ENCODE data around the gene NSL1.
"Not testable (repeated sequence)": the region's sequence is repeated elsewhere in the genome, so short reads cannot be mapped to it uniquely, and the experiment has no call there.

NSL1 gene

DNA sequence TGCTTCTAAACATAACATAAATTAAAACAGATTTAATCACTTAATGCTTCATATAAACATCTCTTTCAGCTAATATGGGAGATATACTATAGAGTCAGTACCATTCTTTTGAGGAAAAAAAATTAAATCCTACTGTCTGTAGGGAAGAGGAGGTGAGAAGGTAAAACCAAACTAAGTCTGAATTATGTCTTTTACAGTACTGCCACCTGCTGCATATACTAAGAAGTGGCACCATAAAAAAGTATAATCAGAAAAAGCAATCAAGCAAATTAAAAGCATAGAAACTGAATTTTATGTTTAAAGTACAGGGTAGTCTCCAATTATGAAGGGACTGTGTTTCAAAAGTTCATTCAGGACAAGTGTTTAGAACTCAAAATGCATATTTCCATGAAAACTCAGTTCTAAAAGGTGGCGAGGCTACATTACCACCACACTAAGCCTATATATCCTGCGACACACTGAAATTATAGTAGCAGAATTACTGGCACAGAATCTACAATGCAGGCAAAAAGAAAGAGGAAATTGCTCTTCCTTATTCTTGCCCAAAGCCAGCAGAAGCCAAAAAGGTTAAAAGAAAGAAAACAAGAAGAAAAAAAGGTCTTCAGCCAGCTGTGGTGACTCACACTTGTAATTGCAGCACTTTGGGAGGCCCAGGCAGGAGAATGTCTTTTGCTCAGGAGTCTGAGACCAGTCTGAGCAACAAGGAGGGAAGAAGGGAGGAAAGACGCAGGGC lies 9.0 kb downstream of the NSL1 start:
- DNase-seq (ENCODE audit: low read depth, low spot score) = no peak

- no peak for DNase-seq (ENCODE audit: low read depth, low spot score)
These were observed 10.4 kb downstream of the NSL1 start for GRCh38 chr1:212781225-212781624.

- DNase-seq (ENCODE audit: low read depth, low spot score) = no peak
These were observed 10.8 kb downstream of the NSL1 start for GRCh38 chr1:212780759-212781158.

GRCh38 chr1:212779086-212779485 lies 12.5 kb downstream of the NSL1 start:
- not testable (repeated sequence) for DNase-seq (ENCODE audit: low read depth, low spot score)

DNA sequence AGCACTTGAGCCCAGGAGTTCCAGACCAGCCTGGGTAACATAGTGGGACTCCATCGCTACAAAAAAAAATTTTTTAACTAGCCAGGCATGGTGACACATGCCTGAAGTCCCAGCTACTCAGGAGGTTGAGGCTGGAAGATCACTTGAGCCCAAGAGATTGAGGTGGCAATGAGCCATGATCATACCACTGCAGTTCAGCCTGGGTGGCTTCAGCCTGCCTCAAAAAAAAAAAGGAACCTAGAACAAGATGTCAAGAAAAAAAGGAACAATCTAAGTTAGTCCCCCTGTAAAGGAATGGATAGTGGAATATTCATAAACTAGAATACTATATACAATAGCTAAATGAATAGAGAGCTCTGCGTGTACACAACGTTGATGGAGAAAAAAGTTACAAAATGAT lies 14.4 kb downstream of the NSL1 start:
- DNase-seq (ENCODE audit: low read depth, low spot score) = no peak

- DNase-seq (ENCODE audit: low read depth, low spot score) = no peak
These were observed 16.3 kb downstream of the NSL1 start for GRCh38 chr1:212775241-212775640.

GRCh38 chr1:212774584-212774983 lies 17.0 kb downstream of the NSL1 start:
- DNase-seq (ENCODE audit: low read depth, low spot score) = no peak

- no peak for DNase-seq (ENCODE audit: low read depth, low spot score)
These were observed 18.6 kb downstream of the NSL1 start for GRCh38 chr1:212773011-212773410.

GRCh38 chr1:212771341-212771740 lies 20.2 kb downstream of the NSL1 start:
- no peak for DNase-seq (ENCODE audit: low read depth, low spot score)

DNA sequence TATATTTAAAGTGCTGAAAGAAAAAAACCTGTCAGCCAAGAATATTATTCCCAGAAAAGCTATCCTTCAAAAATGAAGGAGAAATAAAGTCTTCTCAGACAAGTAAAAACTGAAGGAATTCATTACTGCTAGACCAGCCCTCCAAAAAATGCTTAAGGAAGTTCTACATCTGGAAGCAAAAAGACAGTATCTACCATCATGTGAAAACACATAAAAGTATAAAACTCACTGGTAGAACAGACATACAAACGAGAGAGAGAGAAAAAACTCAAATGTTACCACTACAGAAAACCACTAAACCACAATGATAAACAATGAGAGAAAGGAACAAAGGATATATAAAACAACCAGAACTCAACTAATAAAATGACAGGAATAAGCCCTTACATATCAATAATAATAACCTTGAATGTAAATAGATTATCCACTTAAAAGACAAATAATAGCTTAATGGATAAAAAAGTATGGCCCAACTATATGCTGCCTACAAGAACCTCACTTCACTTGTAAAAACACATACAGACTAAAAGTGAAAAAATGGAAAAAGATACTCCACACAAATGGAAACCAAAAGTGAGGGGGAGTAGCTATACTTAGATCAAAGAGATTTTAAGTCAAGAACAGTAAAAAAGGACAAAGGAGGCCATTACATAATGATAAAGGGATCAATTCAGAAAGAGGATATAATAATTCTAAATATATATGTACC lies 22.0 kb downstream of the NSL1 start:
- DNase-seq (ENCODE audit: low read depth, low spot score) = no peak

DNA sequence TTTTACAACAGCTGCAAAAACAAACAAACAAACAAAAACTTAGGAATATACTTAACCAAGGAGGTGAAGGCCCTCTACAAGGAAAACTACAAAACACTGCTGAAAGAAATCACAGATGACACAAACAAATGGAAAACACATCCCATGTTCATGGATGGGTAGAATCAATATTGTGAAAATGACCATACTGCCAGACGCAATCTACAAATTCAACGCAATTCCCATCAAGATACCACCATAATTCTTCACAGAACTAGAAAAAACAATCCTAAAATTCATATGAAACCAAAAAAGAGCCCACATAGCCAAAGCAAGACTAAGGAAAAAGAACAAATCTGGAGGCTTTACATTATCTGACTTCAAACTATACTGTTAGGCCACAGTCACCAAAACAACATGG lies 24.8 kb downstream of the NSL1 start:
- DNase-seq (ENCODE audit: low read depth, low spot score) = not testable (repeated sequence)

DNA sequence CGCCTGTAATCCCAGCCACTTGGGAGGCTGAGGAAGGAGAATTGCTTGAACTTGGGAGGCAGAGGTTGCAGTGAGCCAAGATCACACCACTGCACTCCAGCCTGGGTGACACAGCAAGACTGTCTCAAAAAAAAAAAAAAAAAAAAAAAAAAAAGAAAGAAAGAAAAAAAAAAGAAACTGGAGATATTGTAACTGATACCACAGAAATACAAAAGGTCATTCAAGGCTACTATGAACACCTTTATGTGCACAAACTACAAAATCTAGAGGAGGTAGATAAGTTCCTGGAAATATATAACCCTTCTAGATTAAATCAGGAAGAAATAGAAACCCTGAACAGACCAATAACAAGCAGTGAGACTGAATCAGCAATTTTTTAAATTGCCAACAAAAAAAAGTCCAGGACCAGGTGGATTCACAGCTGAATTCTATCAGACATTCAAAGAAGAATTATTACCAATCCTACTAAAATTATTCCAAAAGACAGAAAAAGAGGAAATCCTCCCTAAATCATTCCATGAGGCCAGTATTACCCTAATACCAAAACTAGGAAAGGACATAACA lies 26.8 kb downstream of the NSL1 start:
- not testable (repeated sequence) for DNase-seq (ENCODE audit: low read depth, low spot score)

- no peak for DNase-seq (ENCODE audit: low read depth, low spot score)
These were observed 28.7 kb downstream of the NSL1 start for GRCh38 chr1:212762839-212763238.

GRCh38 chr1:212762234-212762633 lies 29.3 kb downstream of the NSL1 start:
- no peak for DNase-seq (ENCODE audit: low read depth, low spot score)

GRCh38 chr1:212760126-212760823 lies 31.3 kb downstream of the NSL1 start:
- DNase-seq (ENCODE audit: low read depth, low spot score) = no peak

GRCh38 chr1:212759683-212760082 lies 31.9 kb downstream of the NSL1 start:
- no peak for DNase-seq (ENCODE audit: low read depth, low spot score)

- no peak for DNase-seq (ENCODE audit: low read depth, low spot score)
These were observed 36.9 kb downstream of the NSL1 start for GRCh38 chr1:212754680-212755079.

DNA sequence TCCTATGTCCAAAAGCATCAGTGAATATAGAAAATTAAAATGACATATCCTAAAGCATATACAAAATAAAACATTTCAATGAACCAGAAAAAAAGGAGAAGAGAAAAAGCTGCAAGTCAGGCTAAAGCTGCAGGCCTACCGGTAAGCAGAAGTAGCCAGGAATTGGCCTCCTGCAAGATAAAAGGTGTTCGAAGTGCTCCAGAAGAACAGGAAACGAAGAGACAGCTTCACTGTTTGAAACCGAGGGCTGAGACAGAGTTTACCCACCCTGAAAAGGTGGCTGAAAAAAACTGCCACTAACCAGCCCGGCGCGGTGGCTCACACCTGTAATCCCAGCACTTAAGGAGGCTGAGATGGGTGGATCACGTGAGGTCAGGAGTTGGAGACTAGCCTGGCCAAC lies 37.4 kb downstream of the NSL1 start:
- no peak for DNase-seq (ENCODE audit: low read depth, low spot score)

DNA sequence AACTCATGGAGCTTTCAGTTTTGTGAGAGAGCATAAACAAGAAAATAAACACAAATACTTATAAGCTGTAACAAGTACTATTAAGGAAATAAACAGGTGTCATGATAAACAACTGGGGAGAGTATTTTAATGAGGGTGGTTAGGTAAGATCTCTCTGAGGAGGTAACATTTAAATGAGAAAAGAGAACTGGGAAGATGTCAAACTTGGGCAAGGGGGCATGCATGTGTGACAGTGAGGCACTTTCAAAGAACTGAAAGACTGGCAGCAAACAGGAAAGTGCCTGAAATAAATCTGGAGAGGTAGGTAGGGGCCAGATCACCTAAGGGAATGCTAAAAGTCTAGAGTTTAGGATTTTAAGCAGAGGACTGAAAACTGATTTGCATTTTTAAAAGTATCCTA lies 37.8 kb downstream of the NSL1 start:
- DNase-seq (ENCODE audit: low read depth, low spot score) = no peak

DNA sequence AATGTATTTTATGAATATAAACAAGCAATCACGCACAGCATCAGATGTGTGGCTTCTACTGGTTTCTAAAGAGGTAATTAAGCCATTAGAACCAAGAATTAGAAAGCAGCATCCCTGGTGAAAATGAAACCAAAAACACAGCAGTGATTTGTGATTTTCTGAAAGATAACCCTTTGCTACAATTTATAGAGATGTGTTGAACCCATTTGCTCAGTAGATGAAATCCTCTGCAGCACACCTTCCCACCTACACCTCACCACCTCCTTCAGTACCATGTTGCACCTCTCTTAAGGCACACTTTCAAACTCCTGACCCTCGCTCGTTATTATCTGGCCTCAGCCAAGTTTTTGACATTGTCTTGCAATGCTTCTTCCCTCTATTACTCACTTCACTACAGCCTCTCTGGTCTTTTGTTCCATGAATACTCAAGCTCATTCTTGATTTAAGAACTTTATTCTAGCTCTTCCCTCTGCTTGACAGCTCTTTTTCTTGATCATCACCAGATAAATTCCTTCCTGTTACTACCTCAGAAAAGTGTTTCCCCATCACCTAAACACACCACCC lies 38.6 kb downstream of the NSL1 start:
- no peak for DNase-seq (ENCODE audit: low read depth, low spot score)

DNA sequence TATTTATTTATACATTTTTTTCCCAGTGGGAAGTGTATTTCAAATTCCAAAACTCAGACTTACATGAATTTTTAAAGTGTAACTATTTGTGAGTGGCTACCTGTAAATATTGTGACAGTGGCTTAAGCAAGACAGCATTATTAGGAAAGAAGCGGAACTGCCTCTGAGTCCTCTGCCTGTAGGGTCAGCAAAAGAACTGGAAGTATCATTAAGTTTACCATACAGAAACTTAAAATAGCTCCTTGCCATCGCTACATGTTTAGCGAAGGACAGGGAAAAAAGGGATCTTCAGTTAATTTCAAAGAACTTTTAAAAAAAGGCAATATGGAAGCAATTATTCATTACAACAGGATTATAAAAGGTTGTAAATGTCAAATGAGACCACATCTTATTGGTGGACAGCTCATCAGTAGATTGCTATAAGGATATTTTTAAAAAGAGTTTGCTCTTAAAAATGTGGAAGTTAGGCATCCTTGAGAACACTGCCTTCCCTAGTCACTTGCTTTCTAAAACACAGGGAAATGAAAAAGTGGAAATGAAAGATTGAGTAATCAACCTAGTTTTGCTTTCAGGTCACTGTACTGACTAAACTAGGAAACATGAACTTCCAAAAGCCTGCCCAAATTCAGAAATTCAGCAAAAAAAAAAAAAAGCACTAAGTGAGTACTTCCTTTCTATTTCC lies 39.2 kb downstream of the NSL1 start:
- no peak for DNase-seq (ENCODE audit: low read depth, low spot score)

Measured in brain pericyte (primary cell).